AG04449 (cell line): ENCODE data around the gene PARP8.

Experiments
- CTCF ChIA-PET: fragments of 350-600 bp; formaldehyde crosslinking; extraction: SDS; loops from one replicate; lab custom pipeline; 2021; ENCODE audit warnings: antibody characterized with exemption; lab: Yijun Ruan, JAX
- POLR2A ChIA-PET: fragments of 400-600, 350-600 bp; formaldehyde crosslinking; extraction: SDS; loops from one replicate; lab custom pipeline; 2020; ENCODE audit warnings: antibody characterized with exemption, inconsistent platforms; lab: Yijun Ruan, JAX
- DNase-seq: peaks from one replicate; pipeline ENCODE4 v3.0.0-alpha.2; 2010; ENCODE audit warnings: low read depth, low spot score
- H3K4me3 ChIP-seq: 2 replicates; pipeline ENCODE4 v1.5.1; 2011; ENCODE audit warnings: low read depth, mild to moderate bottlenecking, control low read depth, low read length
- CTCF ChIP-seq: IDR thresholded peaks from one replicate; pipeline ENCODE4 v1.5.1; 2011; ENCODE audit warnings: mild to moderate bottlenecking, moderate library complexity, low read length, control low read depth, inconsistent platforms; ENCODE audit not compliant: insufficient read depth; ENCODE audit errors: missing control alignments

PARP8 gene

GRCh38 chr5:50888751-50889150, 222.3 kb downstream of the PARP8 start:
- TF ChIP-seq CTCF = no peak
- POLR2A ChIA-PET = no interaction called here
- CTCF ChIA-PET = no interaction called here
- DNase-seq = no peak
- H3K4me3 ChIP-seq = no peak overlapping the region

GRCh38 chr5:50889790-50890189, 223.4 kb downstream of the PARP8 start:
- no peak overlapping the region for H3K4me3 ChIP-seq
- DNase-seq = no peak
- CTCF ChIA-PET = no interaction called here
- POLR2A ChIA-PET = no interaction called here
- no peak for TF ChIP-seq CTCF
